HG02759 (cell line): ENCODE data around the gene INA.

Source experiments
- ATAC-seq: cut with Tn5 transposase; IDR thresholded peaks from one replicate; pipeline ENCODE4 v1.9.1; 2021; ENCODE audit warnings: mild to moderate bottlenecking, moderate library complexity; ENCODE audit not compliant: unreplicated experiment

Gene INA

GRCh38 chr10:103273041-103273441 lies 3.9 kb upstream of the INA start:
- no peak for ATAC-seq

- ATAC-seq = no peak
These were observed 565 bp upstream of the INA start for GRCh38 chr10:103276251-103276895.

- no peak for ATAC-seq
These were observed 987 bp downstream of the INA start for GRCh38 chr10:103277713-103278536.

GRCh38 chr10:103278537-103278823 lies 1.5 kb downstream of the INA start:
- no peak for ATAC-seq

- ATAC-seq = no peak
These were observed 1.9 kb downstream of the INA start for GRCh38 chr10:103278862-103279298.

GRCh38 chr10:103280031-103280430 lies 3.1 kb downstream of the INA start:
- no peak for ATAC-seq

GRCh38 chr10:103280506-103280905 lies 3.6 kb downstream of the INA start:
- no peak for ATAC-seq

GRCh38 chr10:103281753-103282152 lies 4.8 kb downstream of the INA start:
- no peak for ATAC-seq

GRCh38 chr10:103282961-103283360 lies 6.0 kb downstream of the INA start:
- no peak for ATAC-seq

- no peak for ATAC-seq
These were observed 7.2 kb downstream of the INA start for GRCh38 chr10:103284170-103284569.

- ATAC-seq = no peak
These were observed 11.1 kb downstream of the INA start for GRCh38 chr10:103287992-103288391.

GRCh38 chr10:103291588-103291987 lies 14.7 kb downstream of the INA start:
- no peak for ATAC-seq

GRCh38 chr10:103295374-103296015 lies 18.6 kb downstream of the INA start:
- no peak for ATAC-seq

GRCh38 chr10:103307594-103307993 lies 30.7 kb downstream of the INA start:
- ATAC-seq = no peak

GRCh38 chr10:103310197-103310596 lies 33.3 kb downstream of the INA start:
- no peak for ATAC-seq

- ATAC-seq = no peak
These were observed 39.1 kb downstream of the INA start for GRCh38 chr10:103316087-103316486.

GRCh38 chr10:103327906-103328305 lies 51.0 kb downstream of the INA start:
- no peak for ATAC-seq

- no peak for ATAC-seq
These were observed 57.1 kb downstream of the INA start for GRCh38 chr10:103333934-103334520.

GRCh38 chr10:103334567-103334966 lies 57.6 kb downstream of the INA start:
- no peak for ATAC-seq

- ATAC-seq = no peak
These were observed 59.4 kb downstream of the INA start for GRCh38 chr10:103336370-103336769.
